ENCODE data around the gene NEURL1.

Gene NEURL1

DNA sequence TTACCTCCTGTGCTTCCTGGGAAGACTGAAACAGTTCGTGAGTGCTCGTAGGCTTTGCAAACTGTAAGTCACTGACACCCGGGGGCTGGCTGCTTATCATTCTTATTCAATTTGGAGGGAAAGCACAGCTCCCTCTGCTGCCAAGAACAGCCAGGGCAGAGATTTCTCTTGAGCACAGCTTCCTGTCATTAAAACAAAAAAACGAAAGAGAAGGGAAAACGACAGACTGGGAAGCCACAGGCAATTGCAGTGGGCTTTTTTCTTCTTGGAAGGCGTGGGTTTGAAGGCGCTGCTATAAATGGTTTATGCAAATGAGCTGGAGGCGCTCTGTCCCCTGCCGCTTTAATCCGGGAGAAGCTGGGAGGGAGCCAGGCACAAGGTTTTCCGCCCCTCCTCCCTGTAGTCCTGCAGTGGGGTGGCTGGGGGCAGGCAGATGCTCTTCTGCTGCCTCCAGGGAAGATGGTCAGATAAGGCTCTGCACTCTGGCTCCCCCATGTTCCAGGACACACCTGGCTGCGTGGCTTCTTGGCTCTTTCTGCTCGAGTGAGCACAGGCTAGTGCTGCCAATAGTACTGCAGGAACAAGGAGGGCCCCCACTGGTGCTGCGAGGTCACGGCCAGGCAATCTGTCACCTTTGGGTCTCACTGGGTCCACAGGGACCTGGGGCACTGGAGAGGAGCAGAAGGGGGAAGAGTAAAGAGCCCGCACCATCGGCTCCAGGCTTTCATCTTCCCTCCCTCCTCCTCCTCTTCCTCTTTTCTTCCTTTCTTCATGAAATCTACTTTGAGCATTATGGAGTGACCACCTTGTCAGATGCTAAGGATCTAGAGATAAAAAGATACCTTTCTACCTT, 49.5 kb downstream of the NEURL1 start:
- H3K4me3 ChIP-seq (ENCODE audit: low read depth, low read length), result peak overlapping the region; percentile 53
- peak; percentile 64 for DNase-seq (ENCODE audit: low read depth)
- TF ChIP-seq, protein P1, sequence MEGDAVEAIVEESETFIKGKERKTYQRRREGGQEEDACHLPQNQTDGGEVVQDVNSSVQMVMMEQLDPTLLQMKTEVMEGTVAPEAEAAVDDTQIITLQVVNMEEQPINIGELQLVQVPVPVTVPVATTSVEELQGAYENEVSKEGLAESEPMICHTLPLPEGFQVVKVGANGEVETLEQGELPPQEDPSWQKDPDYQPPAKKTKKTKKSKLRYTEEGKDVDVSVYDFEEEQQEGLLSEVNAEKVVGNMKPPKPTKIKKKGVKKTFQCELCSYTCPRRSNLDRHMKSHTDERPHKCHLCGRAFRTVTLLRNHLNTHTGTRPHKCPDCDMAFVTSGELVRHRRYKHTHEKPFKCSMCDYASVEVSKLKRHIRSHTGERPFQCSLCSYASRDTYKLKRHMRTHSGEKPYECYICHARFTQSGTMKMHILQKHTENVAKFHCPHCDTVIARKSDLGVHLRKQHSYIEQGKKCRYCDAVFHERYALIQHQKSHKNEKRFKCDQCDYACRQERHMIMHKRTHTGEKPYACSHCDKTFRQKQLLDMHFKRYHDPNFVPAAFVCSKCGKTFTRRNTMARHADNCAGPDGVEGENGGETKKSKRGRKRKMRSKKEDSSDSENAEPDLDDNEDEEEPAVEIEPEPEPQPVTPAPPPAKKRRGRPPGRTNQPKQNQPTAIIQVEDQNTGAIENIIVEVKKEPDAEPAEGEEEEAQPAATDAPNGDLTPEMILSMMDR (IDR thresholded peaks at IDR 0.05; ENCODE audit: insufficient read depth, low read depth, low read length, missing control alignments), result peak; percentile 45

DNA sequence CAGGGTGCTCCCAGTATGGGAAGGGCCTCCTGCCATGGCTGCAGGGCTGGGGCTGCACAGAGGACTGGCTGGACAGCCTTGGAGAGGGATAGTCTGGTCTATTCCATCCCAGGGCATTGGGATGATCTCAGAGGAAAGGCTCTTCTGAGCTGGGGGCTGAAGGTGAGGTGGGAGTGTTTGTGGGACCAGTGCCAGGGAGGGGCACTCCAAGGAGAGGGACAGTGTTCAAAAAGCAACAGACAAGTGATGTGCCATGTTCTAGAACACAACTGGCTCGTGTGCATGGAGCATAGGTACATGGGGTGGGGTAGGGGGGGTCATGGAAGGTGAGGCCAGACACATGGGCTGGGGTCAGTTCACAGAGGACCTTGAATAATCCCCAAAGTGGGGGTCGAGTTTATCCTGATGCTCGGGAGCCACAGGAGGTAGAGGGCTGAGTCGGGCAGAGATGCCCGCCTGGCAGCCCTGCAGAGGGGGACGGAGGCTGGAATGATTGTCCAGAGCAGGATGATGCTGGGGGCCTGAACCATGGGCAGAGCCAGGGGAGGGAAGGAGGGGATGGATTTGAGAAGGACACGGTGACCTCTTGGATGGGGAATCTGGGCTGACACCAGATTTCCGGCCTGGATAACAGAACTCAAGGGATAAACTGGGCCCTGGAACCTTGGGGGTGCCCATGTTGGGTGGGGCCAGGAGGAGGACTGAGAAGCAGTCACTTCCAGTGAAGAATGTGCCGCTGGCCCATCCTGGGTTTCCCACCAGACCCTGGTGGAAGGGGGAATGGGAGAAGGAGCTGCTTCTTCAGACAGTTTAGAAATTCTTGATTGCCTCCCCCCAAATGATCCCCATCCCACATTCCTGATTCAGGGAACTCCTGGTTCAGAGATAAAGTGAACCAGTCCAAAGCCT, 50.4 kb downstream of the NEURL1 start:
- no peak overlapping the region for H3K4me3 ChIP-seq (ENCODE audit: low read depth, low read length)
- TF ChIP-seq, protein P1 (IDR thresholded peaks at IDR 0.05; ENCODE audit: insufficient read depth, low read depth, low read length, missing control alignments), result no peak
- no peak for DNase-seq (ENCODE audit: low read depth)

- DNase-seq (ENCODE audit: low read depth), result no peak
- H3K4me3 ChIP-seq (ENCODE audit: low read depth, low read length), result no peak overlapping the region
- TF ChIP-seq, protein P1 (IDR thresholded peaks at IDR 0.05; ENCODE audit: insufficient read depth, low read depth, low read length, missing control alignments), result no peak
These were observed 51.3 kb downstream of the NEURL1 start for GRCh38 chr10:103544657-103545310.

GRCh38 chr10:103545366-103545765, 51.9 kb downstream of the NEURL1 start:
- H3K4me3 ChIP-seq (ENCODE audit: low read depth, low read length), result no peak overlapping the region
- DNase-seq (ENCODE audit: low read depth), result no peak
- TF ChIP-seq, protein P1 (IDR thresholded peaks at IDR 0.05; ENCODE audit: insufficient read depth, low read depth, low read length, missing control alignments), result no peak

DNA sequence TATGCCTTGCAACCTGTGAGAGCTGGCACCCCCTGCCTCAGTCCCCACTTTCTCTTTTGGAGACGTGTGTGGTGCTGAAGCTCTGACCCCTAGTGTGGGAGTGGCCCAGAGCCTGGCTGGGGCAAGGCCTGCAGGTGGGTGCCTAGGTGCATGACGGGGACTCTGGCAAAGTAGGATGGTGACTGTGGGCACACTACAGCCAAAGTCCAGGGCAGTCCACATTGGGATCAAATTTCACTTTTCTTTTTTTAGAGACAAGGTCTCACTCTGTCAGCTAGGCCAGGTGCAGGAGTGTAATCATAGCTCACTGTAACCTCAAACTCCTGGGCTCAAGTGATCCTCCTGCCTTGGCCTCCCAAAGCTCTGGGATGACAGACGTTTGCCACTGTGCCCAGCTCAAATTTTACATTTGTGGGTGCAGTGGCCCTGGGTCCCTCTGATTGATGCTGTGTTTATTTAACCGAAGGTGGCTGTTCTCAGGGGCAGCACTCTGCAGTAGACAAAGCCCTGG, 52.3 kb downstream of the NEURL1 start:
- TF ChIP-seq, protein P1 (IDR thresholded peaks at IDR 0.05; ENCODE audit: insufficient read depth, low read depth, low read length, missing control alignments), result no peak
- H3K4me3 ChIP-seq (ENCODE audit: low read depth, low read length), result no peak overlapping the region
- DNase-seq (ENCODE audit: low read depth), result no peak

DNA sequence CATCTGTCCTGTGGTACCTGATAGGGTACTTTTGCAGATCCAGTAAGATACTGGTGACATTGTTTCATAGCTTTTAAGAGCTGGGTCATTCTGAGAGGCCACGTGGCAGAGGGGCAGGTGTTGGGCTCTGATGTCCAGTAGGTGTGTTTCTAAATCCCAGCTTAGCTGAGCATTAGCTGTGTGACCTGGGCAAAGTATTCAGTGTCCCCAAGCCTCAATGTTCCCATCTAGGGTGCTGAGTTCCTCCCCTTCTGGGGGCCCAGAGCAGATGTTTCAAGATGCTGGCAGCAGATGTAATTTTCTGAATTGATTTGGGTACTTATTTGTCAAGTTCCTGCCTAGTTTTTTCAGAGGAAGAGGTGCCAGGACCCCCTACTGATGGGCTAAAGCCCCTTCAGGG, 52.9 kb downstream of the NEURL1 start:
- no peak overlapping the region for H3K4me3 ChIP-seq (ENCODE audit: low read depth, low read length)
- DNase-seq (ENCODE audit: low read depth), result no peak
- TF ChIP-seq, protein P1 (IDR thresholded peaks at IDR 0.05; ENCODE audit: insufficient read depth, low read depth, low read length, missing control alignments), result no peak
